Right cardiac atrium (tissue), 5 donors: ENCODE data around the gene CMYA5. TPM values are rescaled to one million over a fixed set of nuclear protein-coding genes. Genes with fewer than 3 reads are reported as not detected.

Source experiments
- ATAC-seq, 2 donors: fragments of 200-7000 bp; cut with Tn5 transposase; one replicate each; pipeline versions ENCODE4 v1.8.0 to v1.9.1; 2020; ENCODE audit warnings: moderate library complexity in 2 of 2, mild to moderate bottlenecking in 1 of 2
- DNase-seq, 3 donors: peaks; one replicate each; pipeline ENCODE4 v3.0.0-alpha.2; 2020
- H3K27ac ChIP-seq: one replicate; pipeline ENCODE4 v1.5.1; 2013; ENCODE audit warnings: mild to moderate bottlenecking, low read length, control low read depth, moderate library complexity
- H3K27me3 ChIP-seq: one replicate; pipeline ENCODE4 v1.6.1; 2013; ENCODE audit not compliant: control insufficient read depth, insufficient read depth
- H3K4me1 ChIP-seq: one replicate; pipeline ENCODE4 v1.6.1; 2013; ENCODE audit warnings: low read length; ENCODE audit not compliant: control insufficient read depth, insufficient read depth
- H3K4me3 ChIP-seq: one replicate; pipeline ENCODE4 v1.5.1; 2013; ENCODE audit warnings: low read length, control low read depth
- H3K9me3 ChIP-seq: one replicate; pipeline ENCODE4 v1.6.1; 2013; ENCODE audit warnings: low read length; ENCODE audit not compliant: control insufficient read depth
- WGBS: extraction: QIAGEN DNeasy Blood & Tissue Kit; methylation state at CpG from one replicate; pipeline ENCODE4 v1.1.7; 2013; 5-methylcytosine and 5-hydroxymethylcytosine counted together
- intact Hi-C, 4 donors: fragments of 100-400 bp; cut with DNase I; formaldehyde crosslinking; loops; one replicate each; pipeline versions ENCODE4 v1.11.0 to v1.14.0; 2022 to 2023
- polyA plus RNA-seq: library from polyadenylated mRNA; stranded (reverse); fragments of 200-250 nt; gene quantifications from one replicate; pipeline ENCODE4 v1.2.3, GENCODE V29; 2013
- total RNA-seq, 4 donors: library from RNA; stranded (reverse); fragmentation: NEBNext Ultra II Directional; extraction: Animal tissue kit (Norgen Biotek cat#: 25700); gene quantifications; one replicate each; pipeline ENCODE4 v1.2.1, GENCODE V29; 2021
- donor health status: healthy with polysubstance abuse.
- donor health status: DM: no; HTN: yes; CAD: no.
- donor health status: DM: no; HTN: no; CAD: no.
- donor health status: DM: no; HTN: yes; CAD: no; lungs with severe emphysema.
- donor health status: DM: yes; HTN: yes; CAD: no.

Gene CMYA5
- total and polyA plus RNA-seq, 5 donors: 341 to 1,021 (median 757) TPM

DNA sequence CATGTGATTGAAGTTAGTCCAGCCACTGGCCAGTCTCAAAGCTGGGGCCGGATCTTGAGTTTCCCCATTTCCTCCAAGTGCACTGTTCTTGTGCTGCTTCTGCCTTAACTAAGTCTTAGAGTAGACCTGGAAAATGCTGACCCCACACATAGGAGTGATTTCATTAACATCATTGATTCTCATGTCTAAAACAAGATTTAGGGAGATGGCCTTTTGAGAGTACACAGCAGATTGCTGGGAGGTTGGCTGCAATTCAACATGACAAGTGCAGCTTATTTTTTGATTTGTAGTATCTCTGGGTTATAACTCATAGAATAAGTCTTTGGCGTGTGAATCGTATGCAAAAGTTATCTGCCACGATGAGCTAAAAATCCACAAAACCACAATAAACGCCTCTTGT, 131.0 kb downstream of the CMYA5 start:
- ATAC-seq (no peak), DNase-seq (no peak)
- Histone ChIP-seq H3K27ac (no peak overlapping the region), H3K9me3 (no peaks in the 10 kb centered on the region), H3K27me3 (no peaks in the 10 kb centered on the region), H3K4me1 (no peaks in the 10 kb centered on the region), H3K4me3 (no peak overlapping the region)
- intact Hi-C loops: no loop called here
- WGBS: 82% methylated on average over 5 of the region's 5 CpGs

- Histone ChIP-seq H3K4me3 (no peak overlapping the region), H3K4me1 (no peaks in the 10 kb centered on the region), H3K27ac (no peak overlapping the region), H3K9me3 (no peaks in the 10 kb centered on the region), H3K27me3 (no peaks in the 10 kb centered on the region)
- intact Hi-C loops: no loop called here
- 43% methylated on average over 2 of the region's 2 CpGs for WGBS
- DNase-seq: no peak
- ATAC-seq: no peak
Observed at GRCh38 chr5:79824444-79824843, 134.8 kb downstream of the CMYA5 start.

DNA sequence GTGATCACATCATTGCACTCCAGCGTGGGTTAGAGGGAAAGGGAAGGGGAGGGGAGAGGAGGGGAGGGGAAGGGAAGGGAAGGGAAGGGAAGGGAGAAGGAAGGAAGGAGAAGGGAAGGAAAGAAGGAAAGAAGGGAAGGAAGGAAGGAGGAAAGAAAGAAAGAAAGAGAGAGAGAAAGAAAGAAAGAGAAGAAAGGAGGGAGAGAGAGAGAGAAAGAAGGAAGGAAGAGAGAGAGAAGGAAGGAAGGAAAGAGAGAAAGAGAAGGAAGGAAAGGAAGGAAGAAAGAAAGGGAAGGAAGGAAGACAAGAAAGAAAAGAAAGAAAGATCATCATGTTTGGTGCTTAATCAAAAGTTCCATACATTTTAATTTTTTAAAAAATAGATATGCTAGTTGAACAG, 136.2 kb downstream of the CMYA5 start:
- Histone ChIP-seq H3K27ac (no peak overlapping the region), H3K4me1 (no peaks in the 10 kb centered on the region), H3K9me3 (no peaks in the 10 kb centered on the region), H3K27me3 (no peaks in the 10 kb centered on the region), H3K4me3 (no peak overlapping the region)
- WGBS: 83% methylated on average over 1 of the region's 1 CpG
- intact Hi-C loops: no loop called here
- DNase-seq: no peak
- no peak for ATAC-seq

DNA sequence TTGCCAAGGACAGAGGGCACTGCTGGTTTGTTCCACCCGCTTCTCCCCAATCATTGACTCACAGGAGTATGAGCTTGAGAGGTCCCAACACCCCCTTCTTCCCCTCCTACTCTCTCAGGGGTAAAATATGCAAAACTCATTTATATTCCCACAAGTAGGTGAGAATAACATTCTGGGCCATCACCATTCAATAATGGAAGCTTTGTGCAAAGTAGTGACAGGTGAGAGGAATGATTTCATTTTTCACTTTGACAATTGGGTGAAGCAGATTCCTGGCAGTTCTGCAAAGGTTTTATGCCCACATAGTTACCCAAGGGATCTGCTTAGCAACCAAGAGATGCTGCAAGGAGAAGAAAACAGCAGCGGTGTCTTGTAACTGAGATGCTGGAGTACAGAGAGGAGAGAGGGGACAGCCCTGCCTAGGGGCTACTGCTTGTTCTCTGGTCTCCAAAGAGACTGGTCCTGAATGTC, 137.6 kb downstream of the CMYA5 start:
- Histone ChIP-seq H3K27me3 (no peaks in the 10 kb centered on the region), H3K27ac (no peak overlapping the region), H3K4me3 (no peak overlapping the region), H3K9me3 (no peaks in the 10 kb centered on the region), H3K4me1 (peaks cover 4% of the 10 kb centered on the region)
- intact Hi-C loops: no loop called here
- no peak for DNase-seq
- WGBS: 96% methylated on average over 2 of the region's 2 CpGs
- no peak for ATAC-seq

DNA sequence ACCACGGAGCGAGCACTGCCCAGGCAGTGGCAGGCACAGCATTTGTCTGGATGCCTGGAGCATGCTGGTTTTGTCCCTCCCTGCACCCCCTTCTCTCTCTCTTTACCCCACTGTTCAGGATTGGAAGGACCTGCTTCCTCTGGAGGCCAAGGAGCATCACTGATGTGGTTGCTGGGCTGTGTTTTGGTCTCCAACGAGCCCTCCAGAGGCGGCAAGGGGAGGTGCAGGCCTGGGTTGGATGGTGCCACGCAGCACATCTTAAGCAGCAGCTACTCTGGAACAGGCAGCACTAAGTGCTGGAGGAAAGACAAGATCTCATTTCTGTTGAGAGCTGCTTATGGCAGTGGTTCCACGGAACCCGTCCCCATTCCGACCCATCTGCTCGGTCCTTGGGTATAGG, 139.6 kb downstream of the CMYA5 start:
- Histone ChIP-seq H3K4me1 (peaks cover 4% of the 10 kb centered on the region), H3K27me3 (no peaks in the 10 kb centered on the region), H3K4me3 (no peak overlapping the region), H3K27ac (no peak overlapping the region), H3K9me3 (no peaks in the 10 kb centered on the region)
- intact Hi-C loops: no loop called here
- ATAC-seq: no peak
- 63% methylated on average over 9 of the region's 9 CpGs for WGBS
- DNase-seq: no peak

DNA sequence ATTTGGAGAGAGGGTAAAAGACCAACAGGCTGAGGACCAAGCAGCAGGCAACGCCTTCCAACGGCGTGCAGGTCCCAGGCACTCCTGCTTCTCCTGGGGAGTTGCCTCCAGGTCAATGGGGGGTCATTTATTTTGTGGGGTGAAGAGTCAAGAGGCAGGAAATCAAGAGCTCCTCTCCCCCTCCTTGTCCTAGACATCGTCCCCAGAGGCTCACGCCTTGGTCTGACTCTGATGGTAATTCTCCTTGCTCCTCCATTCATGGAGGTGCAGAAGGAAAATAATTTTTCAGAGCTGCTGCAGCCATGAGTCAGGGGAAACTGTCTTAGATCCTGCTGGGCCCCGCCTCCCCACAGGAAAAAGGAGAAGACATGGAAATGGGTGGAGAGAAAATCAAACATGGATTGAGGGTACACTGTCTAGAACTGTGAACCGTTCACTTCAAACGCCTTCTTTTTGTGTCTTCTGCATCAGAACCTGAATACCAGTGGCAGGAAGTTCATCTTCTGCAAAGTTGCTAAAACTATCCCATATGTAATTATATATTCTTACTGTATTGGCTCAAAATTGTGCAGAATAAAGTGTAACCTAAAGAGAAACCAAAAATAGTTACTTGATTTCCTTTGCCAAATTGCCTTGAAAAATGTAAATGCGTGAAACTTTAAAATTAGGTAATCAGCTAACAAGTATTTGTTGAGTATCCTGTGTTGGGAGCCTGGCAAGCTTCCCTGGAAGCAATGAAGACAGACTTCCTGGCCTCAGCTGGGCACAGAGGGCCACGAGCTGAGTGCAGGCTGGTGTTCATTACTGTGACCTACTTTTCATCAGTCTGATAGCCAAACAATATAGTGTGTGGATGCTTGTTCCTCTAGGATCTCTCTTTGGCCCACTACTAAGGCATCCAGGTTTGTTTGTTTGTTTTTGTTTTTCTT, 142.0 kb downstream of the CMYA5 start:
- peak in 1 of 2 donors; percentile 18 for ATAC-seq
- peaks cover 4% of the 10 kb centered on the region for H3K4me1 ChIP-seq
- no peak for DNase-seq
- no peak overlapping the region for H3K27ac ChIP-seq
- H3K4me3 ChIP-seq: no peak overlapping the region
- no peaks in the 10 kb centered on the region for H3K27me3 ChIP-seq
- WGBS: 67% methylated on average over 10 of the region's 10 CpGs
- no peaks in the 10 kb centered on the region for H3K9me3 ChIP-seq
- intact Hi-C loops: no loop called here

DNA sequence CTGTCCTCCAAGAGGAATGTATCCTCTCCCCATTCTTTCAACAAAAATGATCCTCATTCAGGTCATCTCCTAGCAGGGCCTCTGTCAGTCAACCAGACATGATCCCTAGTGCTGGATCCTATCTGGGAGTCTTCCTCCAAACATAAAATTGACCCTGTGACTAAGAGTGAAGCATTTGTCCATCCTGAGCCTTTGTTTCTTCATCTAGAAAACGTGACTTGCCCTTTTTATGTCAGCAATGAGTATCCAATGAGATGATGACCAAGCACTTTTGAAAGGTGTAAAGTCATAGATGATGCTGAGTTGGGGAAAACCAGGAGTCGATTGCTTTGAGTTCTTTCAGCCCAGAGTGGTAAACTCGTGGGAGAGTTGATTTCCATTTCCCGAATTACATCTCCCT, 143.3 kb downstream of the CMYA5 start:
- H3K4me1 ChIP-seq: peaks cover 4% of the 10 kb centered on the region
- no peak for DNase-seq
- intact Hi-C loops: no loop called here
- no peak for ATAC-seq
- no peaks in the 10 kb centered on the region for H3K27me3 ChIP-seq
- no peak overlapping the region for H3K4me3 ChIP-seq
- no peaks in the 10 kb centered on the region for H3K9me3 ChIP-seq
- WGBS: 91% methylated on average over 4 of the region's 4 CpGs
- H3K27ac ChIP-seq: no peak overlapping the region

- no peaks in the 10 kb centered on the region for H3K9me3 ChIP-seq
- DNase-seq (no peak), ATAC-seq (no peak)
- H3K4me1 ChIP-seq: peaks cover 4% of the 10 kb centered on the region
- intact Hi-C loops: no loop called here
- no peaks in the 10 kb centered on the region for H3K27me3 ChIP-seq
- WGBS: 73% methylated on average over 3 of the region's 3 CpGs
- H3K27ac ChIP-seq: no peak overlapping the region
- no peak overlapping the region for H3K4me3 ChIP-seq
Observed at GRCh38 chr5:79834098-79834753, 144.6 kb downstream of the CMYA5 start.

- H3K27me3 ChIP-seq: no peaks in the 10 kb centered on the region
- DNase-seq: no peak
- H3K4me3 ChIP-seq: no peak overlapping the region
- WGBS: 71% methylated on average over 12 of the region's 12 CpGs
- ATAC-seq: peak in 1 of 2 donors; percentile 27
- H3K27ac ChIP-seq: no peak overlapping the region
- H3K4me1 ChIP-seq: peaks cover 4% of the 10 kb centered on the region
- intact Hi-C loops: no loop called here
- H3K9me3 ChIP-seq: no peaks in the 10 kb centered on the region
Observed at GRCh38 chr5:79834754-79835714, 145.4 kb downstream of the CMYA5 start.

- Histone ChIP-seq H3K9me3 (no peaks in the 10 kb centered on the region), H3K4me1 (no peaks in the 10 kb centered on the region), H3K27ac (no peak overlapping the region), H3K4me3 (no peak overlapping the region), H3K27me3 (no peaks in the 10 kb centered on the region)
- intact Hi-C loops: no loop called here
- WGBS: 75% methylated on average over 6 of the region's 6 CpGs
- no peak for ATAC-seq
- no peak for DNase-seq
Observed at GRCh38 chr5:79837761-79838551, 148.3 kb downstream of the CMYA5 start.
